Measurements from ENCODE around the gene ATG13.
A peak's percentile ranks its signal among the peaks of the same experiment; 100 is the strongest.

The ATG13 gene

GRCh38 chr11:46643531-46643930 lies 26.2 kb downstream of the ATG13 start:
- no peak overlapping the region for H3K4me3 ChIP-seq (ENCODE audit: low read depth, low read length)
- no peak for TF ChIP-seq CTCF (conservative IDR thresholded peaks at IDR 0.05; ENCODE audit: low read depth, low read length)
- DNase-seq (ENCODE audit: low read depth) = no peak

GRCh38 chr11:46643986-46644385 lies 26.6 kb downstream of the ATG13 start:
- no peak for DNase-seq (ENCODE audit: low read depth)
- TF ChIP-seq CTCF (conservative IDR thresholded peaks at IDR 0.05; ENCODE audit: low read depth, low read length) = no peak
- no peak overlapping the region for H3K4me3 ChIP-seq (ENCODE audit: low read depth, low read length)

GRCh38 chr11:46649180-46649738 lies 31.9 kb downstream of the ATG13 start:
- no peak overlapping the region for H3K4me3 ChIP-seq (ENCODE audit: low read depth, low read length)
- DNase-seq (ENCODE audit: low read depth) = peak; percentile 98

GRCh38 chr11:46655631-46656030 lies 38.3 kb downstream of the ATG13 start:
- peak; percentile 55 for DNase-seq (ENCODE audit: low read depth)
- H3K4me3 ChIP-seq (ENCODE audit: low read depth, low read length) = no peak overlapping the region
- no peak for TF ChIP-seq CTCF (conservative IDR thresholded peaks at IDR 0.05; ENCODE audit: low read depth, low read length)

More at GRCh38 chr11:46649180-46649738, 31.9 kb downstream of the ATG13 start:
- no peak for TF ChIP-seq CTCF (conservative IDR thresholded peaks at IDR 0.05; ENCODE audit: low read depth, low read length)

- no peak for TF ChIP-seq CTCF (conservative IDR thresholded peaks at IDR 0.05; ENCODE audit: low read depth, low read length)
- DNase-seq (ENCODE audit: low read depth) = no peak
- H3K4me3 ChIP-seq (ENCODE audit: low read depth, low read length) = no peak overlapping the region
Measured at GRCh38 chr11:46657186-46657585, 39.8 kb downstream of the ATG13 start.

- TF ChIP-seq CTCF (conservative IDR thresholded peaks at IDR 0.05; ENCODE audit: low read depth, low read length) = no peak
- peak; percentile 91 for DNase-seq (ENCODE audit: low read depth)
- no peak overlapping the region for H3K4me3 ChIP-seq (ENCODE audit: low read depth, low read length)
Measured at GRCh38 chr11:46658259-46658658, 40.9 kb downstream of the ATG13 start.

GRCh38 chr11:46659908-46660307 lies 42.6 kb downstream of the ATG13 start:
- no peak for TF ChIP-seq CTCF (conservative IDR thresholded peaks at IDR 0.05; ENCODE audit: low read depth, low read length)
- H3K4me3 ChIP-seq (ENCODE audit: low read depth, low read length) = no peak overlapping the region
- peak; percentile 96 for DNase-seq (ENCODE audit: low read depth)

Measured in choroid plexus epithelial cell (primary cell).